Trophoblast cell (in vitro differentiated cells and primary cell): ENCODE results near the gene TTLL11.

Source experiments
- DNase-seq, 2 donors: peaks; one replicate each; pipeline ENCODE4 v3.0.0-alpha.2; 2016
- H2AFZ ChIP-seq: 2 replicates; pipeline ENCODE4 v1.6.1; 2013; ENCODE audit warnings: low read length, moderate library complexity, mild to moderate bottlenecking; ENCODE audit not compliant: insufficient read depth, poor library complexity
- H2AK5ac ChIP-seq: 2 replicates; pipeline ENCODE4 v1.6.1; 2013; ENCODE audit warnings: mild to moderate bottlenecking, low read length
- H2BK120ac ChIP-seq: 2 replicates; pipeline ENCODE4 v1.6.1; 2013; ENCODE audit warnings: low read length, mild to moderate bottlenecking, moderate library complexity; ENCODE audit not compliant: insufficient read depth, poor library complexity
- H2BK12ac ChIP-seq: 2 replicates; pipeline ENCODE4 v1.6.1; 2013; ENCODE audit warnings: mild to moderate bottlenecking, low read length, moderate library complexity
- H2BK5ac ChIP-seq: 2 replicates; pipeline ENCODE4 v1.6.1; 2013; ENCODE audit warnings: low read length, low read depth, moderate library complexity, mild to moderate bottlenecking; ENCODE audit not compliant: poor library complexity
- H3K14ac ChIP-seq: 2 replicates; pipeline ENCODE4 v1.6.1; 2013; ENCODE audit warnings: mild to moderate bottlenecking, low read length
- H3K18ac ChIP-seq: 2 replicates; pipeline ENCODE4 v1.6.1; 2013; ENCODE audit warnings: mild to moderate bottlenecking, low read length
- H3K23ac ChIP-seq: 2 replicates; pipeline ENCODE4 v1.6.1; 2013; ENCODE audit warnings: low read length
- H3K27ac ChIP-seq: 2 replicates; pipeline ENCODE4 v1.5.1; 2013; ENCODE audit warnings: low read depth, mild to moderate bottlenecking, inconsistent platforms, low read length, moderate library complexity
- H3K27me3 ChIP-seq: 2 replicates; pipeline ENCODE4 v1.6.1; 2013; ENCODE audit warnings: inconsistent platforms, mild to moderate bottlenecking, low read length, moderate library complexity; ENCODE audit not compliant: insufficient read depth
- H3K36me3 ChIP-seq, 2 experiments: 1 replicate in 1 of 2; 2 replicates in 1 of 2; pipeline ENCODE4 v1.6.1; 2013; ENCODE audit warnings: low read length in 2 of 2, mild to moderate bottlenecking in 2 of 2, moderate library complexity in 1 of 2; ENCODE audit not compliant: insufficient read depth in 2 of 2, control insufficient read depth in 1 of 2
- H3K4ac ChIP-seq: 2 replicates; pipeline ENCODE4 v1.6.1; 2013; ENCODE audit warnings: low read depth, mild to moderate bottlenecking, low read length, moderate library complexity
- H3K4me1 ChIP-seq, 2 experiments: 1 replicate in 1 of 2; 2 replicates in 1 of 2; pipeline ENCODE4 v1.6.1; 2013; ENCODE audit warnings: low read length in 2 of 2, mild to moderate bottlenecking in 2 of 2, moderate library complexity in 1 of 2; ENCODE audit not compliant: insufficient read depth in 2 of 2, control insufficient read depth in 1 of 2
- H3K4me2 ChIP-seq: 2 replicates; pipeline ENCODE4 v1.6.1; 2013; ENCODE audit warnings: inconsistent platforms, mild to moderate bottlenecking, low read length, moderate library complexity
- H3K4me3 ChIP-seq: 2 replicates; pipeline ENCODE4 v1.5.1; 2013; ENCODE audit warnings: mild to moderate bottlenecking, low read depth, low read length, inconsistent platforms
- H3K79me1 ChIP-seq: one replicate; pipeline ENCODE4 v1.6.1; 2013; ENCODE audit warnings: low read length
- H3K79me2 ChIP-seq: 2 replicates; pipeline ENCODE4 v1.6.1; 2013; ENCODE audit warnings: low read length, mild to moderate bottlenecking; ENCODE audit not compliant: control insufficient read depth, insufficient read depth, poor library complexity
- H3K9ac ChIP-seq: 2 replicates; pipeline ENCODE4 v1.6.1; 2013; ENCODE audit warnings: mild to moderate bottlenecking, low read length
- H3K9me3 ChIP-seq: 2 replicates; pipeline ENCODE4 v1.6.1; 2013; ENCODE audit warnings: low read depth, mild to moderate bottlenecking, control low read depth, inconsistent platforms, low read length; ENCODE audit not compliant: insufficient read depth
- H4K12ac ChIP-seq: 2 replicates; pipeline ENCODE4 v1.6.1; 2013; ENCODE audit warnings: low read depth, mild to moderate bottlenecking, low read length, moderate library complexity
- H4K8ac ChIP-seq: 2 replicates; pipeline ENCODE4 v1.6.1; 2013; ENCODE audit warnings: low read depth, mild to moderate bottlenecking, low read length, moderate library complexity
- H4K91ac ChIP-seq: one replicate; pipeline ENCODE4 v1.6.1; 2013; ENCODE audit warnings: low read depth, mild to moderate bottlenecking, low read length, moderate library complexity
- WGBS: extraction: QIAGEN DNeasy Blood & Tissue Kit; methylation state at CpG from one replicate; pipeline ENCODE4 v1.1.7; 2013; ENCODE audit warnings: missing lambda C conversion rate; ENCODE audit not compliant: insufficient read length, insufficient coverage; ENCODE audit errors: extremely low coverage; 5-methylcytosine and 5-hydroxymethylcytosine counted together

TTLL11 gene

DNA sequence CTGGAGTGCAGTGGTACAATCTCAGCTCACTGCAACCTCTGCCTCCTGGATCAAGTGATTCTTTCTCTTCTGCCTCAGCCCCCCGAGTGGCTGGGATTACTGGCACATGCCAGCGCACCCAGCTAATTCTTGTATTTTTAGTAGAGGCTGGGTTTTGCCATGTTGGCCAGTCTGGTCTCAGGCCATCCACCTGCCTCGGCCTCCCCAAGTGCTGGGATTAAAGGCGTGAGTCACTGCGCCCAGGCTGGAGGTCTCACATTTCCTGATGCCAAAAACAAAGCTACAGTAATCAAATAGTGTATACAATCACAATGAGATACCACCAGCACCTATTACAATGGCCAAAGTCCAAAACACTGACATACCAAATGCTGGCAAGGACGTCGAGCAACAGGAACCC lies 51.1 kb downstream of the TTLL11 start:
- Histone ChIP-seq H4K8ac (no peak overlapping the region), H3K79me1 (no peaks in the 10 kb centered on the region), H3K79me2 (no peaks in the 10 kb centered on the region), H3K9me3 (no peaks in the 10 kb centered on the region), H4K12ac (no peak overlapping the region), H3K9ac (no peak overlapping the region), H3K4me1 (no peaks in the 10 kb centered on the region), H3K36me3 (no peaks in the 10 kb centered on the region), H2AFZ (no peak overlapping the region), H3K14ac (no peak overlapping the region), H2BK12ac (no peak overlapping the region), H3K23ac (no peak overlapping the region), H2AK5ac (no peak overlapping the region), H3K27ac (no peak overlapping the region), H3K18ac (no peak overlapping the region), H2BK5ac (no peak overlapping the region), H3K4me2 (no peak overlapping the region), H4K91ac (no peak overlapping the region), H2BK120ac (no peak overlapping the region), H3K4me3 (no peak overlapping the region), H3K27me3 (no peaks in the 10 kb centered on the region), H3K4ac (no peak overlapping the region)
- no peak for DNase-seq
- no CpG with 5 or more reads among the region's 7 CpGs for WGBS

DNA sequence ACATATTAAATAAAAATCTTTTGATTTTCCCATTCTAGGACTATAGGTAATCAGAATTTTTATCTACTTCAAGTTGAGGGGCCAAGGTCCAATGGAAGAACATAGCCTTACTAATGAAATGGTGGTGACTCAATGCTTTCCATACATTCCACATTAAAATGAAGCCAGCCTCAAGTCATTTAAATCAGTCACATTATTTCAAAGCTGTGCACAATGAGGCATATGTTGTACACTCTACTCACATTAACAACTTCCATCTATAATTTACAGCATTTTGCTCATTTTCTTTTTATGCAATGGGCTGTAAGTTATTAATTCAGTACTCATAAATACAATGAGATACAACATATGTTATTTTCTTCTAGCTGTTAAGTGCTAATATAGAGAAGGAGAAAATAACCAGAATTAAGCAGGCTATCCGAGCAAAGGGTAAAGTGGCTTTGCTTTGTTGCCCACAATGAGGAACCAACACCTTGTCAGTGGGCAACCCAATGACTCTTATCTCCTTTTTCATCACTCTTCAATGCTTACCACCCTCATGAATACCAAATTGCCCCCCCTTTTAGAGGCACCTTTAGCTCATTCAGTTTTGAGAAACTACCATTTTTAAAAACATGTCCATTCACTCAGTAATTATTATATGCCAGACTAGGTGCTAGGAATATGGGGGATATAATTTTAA lies 52.4 kb downstream of the TTLL11 start:
- no peak overlapping the region for H2BK12ac ChIP-seq
- H3K14ac ChIP-seq: no peak overlapping the region
- WGBS: no CpG with 5 or more reads among the region's 1 CpG
- DNase-seq: no peak
- no peak overlapping the region for H3K4me2 ChIP-seq
- H3K36me3 ChIP-seq: no peaks in the 10 kb centered on the region
- H4K12ac ChIP-seq: no peak overlapping the region
- H2AK5ac ChIP-seq: no peak overlapping the region
- no peak overlapping the region for H2BK120ac ChIP-seq
- H3K79me2 ChIP-seq: no peaks in the 10 kb centered on the region
- H2BK5ac ChIP-seq: no peak overlapping the region
- no peak overlapping the region for H3K4ac ChIP-seq
- no peak overlapping the region for H3K23ac ChIP-seq
- no peak overlapping the region for H3K18ac ChIP-seq
- no peak overlapping the region for H4K91ac ChIP-seq
- H3K4me1 ChIP-seq: no peaks in the 10 kb centered on the region
- H2AFZ ChIP-seq: no peak overlapping the region
- no peaks in the 10 kb centered on the region for H3K79me1 ChIP-seq
- no peak overlapping the region for H3K9ac ChIP-seq
- H3K27me3 ChIP-seq: no peaks in the 10 kb centered on the region
- no peak overlapping the region for H3K27ac ChIP-seq
- no peak overlapping the region for H3K4me3 ChIP-seq
- no peak overlapping the region for H4K8ac ChIP-seq
- no peaks in the 10 kb centered on the region for H3K9me3 ChIP-seq

DNA sequence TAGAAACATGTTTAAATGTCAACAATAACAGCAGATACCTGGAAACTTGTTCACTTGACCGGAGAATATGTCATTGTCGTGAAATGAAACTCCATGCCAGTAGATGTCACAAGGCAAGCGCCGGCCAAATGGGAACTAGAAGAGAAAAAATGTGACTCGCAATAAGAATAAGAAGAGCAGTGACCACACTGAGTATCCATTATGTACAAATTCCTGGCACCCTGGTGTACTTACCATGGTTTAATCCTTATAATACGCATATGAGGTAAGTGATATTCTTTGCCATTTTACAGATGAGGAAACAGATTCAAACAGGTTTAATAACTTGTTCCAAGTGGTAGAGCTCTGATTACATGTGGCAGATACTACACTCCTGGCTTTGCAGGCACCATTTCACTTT lies 53.9 kb downstream of the TTLL11 start:
- Histone ChIP-seq H3K23ac (no peak overlapping the region), H3K9ac (no peak overlapping the region), H3K27ac (no peak overlapping the region), H3K27me3 (no peaks in the 10 kb centered on the region), H2BK120ac (no peak overlapping the region), H3K14ac (no peak overlapping the region), H3K9me3 (no peaks in the 10 kb centered on the region), H3K4me1 (no peaks in the 10 kb centered on the region), H2AK5ac (no peak overlapping the region), H4K12ac (no peak overlapping the region), H3K79me2 (no peaks in the 10 kb centered on the region), H4K8ac (no peak overlapping the region), H2BK12ac (no peak overlapping the region), H3K18ac (no peak overlapping the region), H3K4me2 (no peak overlapping the region), H3K36me3 (no peaks in the 10 kb centered on the region), H3K79me1 (no peaks in the 10 kb centered on the region), H3K4me3 (no peak overlapping the region), H3K4ac (no peak overlapping the region), H2AFZ (no peak overlapping the region), H4K91ac (no peak overlapping the region), H2BK5ac (no peak overlapping the region)
- no CpG with 5 or more reads among the region's 6 CpGs for WGBS
- no peak for DNase-seq

DNA sequence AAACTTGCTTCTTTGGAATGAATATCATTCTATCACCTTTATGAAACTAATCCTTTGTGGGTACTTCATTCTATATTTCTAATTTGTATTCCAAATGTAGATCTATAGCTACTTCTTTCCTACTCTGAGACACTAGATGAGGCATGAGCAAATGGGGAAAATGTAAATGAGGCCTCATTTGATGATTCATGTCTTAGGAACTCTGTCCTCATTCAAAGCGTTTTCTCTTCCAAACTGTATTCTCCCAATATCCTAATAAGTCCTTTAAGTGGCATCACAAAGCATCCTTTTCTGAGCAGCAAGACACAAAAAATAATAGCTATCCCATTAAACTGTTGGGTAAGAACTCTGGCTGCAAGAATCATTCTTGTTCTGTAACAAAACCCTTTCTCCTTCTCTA lies 56.1 kb downstream of the TTLL11 start:
- no peak overlapping the region for H2AFZ ChIP-seq
- H3K4ac ChIP-seq: no peak overlapping the region
- H3K27me3 ChIP-seq: no peaks in the 10 kb centered on the region
- no CpG with 5 or more reads among the region's 1 CpG for WGBS
- no peak overlapping the region for H3K14ac ChIP-seq
- no peaks in the 10 kb centered on the region for H3K79me2 ChIP-seq
- DNase-seq: no peak
- H2BK120ac ChIP-seq: no peak overlapping the region
- H3K79me1 ChIP-seq: no peaks in the 10 kb centered on the region
- no peaks in the 10 kb centered on the region for H3K4me1 ChIP-seq
- no peak overlapping the region for H3K4me3 ChIP-seq
- H4K12ac ChIP-seq: no peak overlapping the region
- H4K91ac ChIP-seq: no peak overlapping the region
- H2BK12ac ChIP-seq: no peak overlapping the region
- no peak overlapping the region for H3K27ac ChIP-seq
- no peak overlapping the region for H3K4me2 ChIP-seq
- H4K8ac ChIP-seq: no peak overlapping the region
- H2AK5ac ChIP-seq: no peak overlapping the region
- no peak overlapping the region for H2BK5ac ChIP-seq
- no peak overlapping the region for H3K23ac ChIP-seq
- no peak overlapping the region for H3K9ac ChIP-seq
- H3K9me3 ChIP-seq: no peaks in the 10 kb centered on the region
- no peak overlapping the region for H3K18ac ChIP-seq
- H3K36me3 ChIP-seq: no peaks in the 10 kb centered on the region
